Measurements from ENCODE around the gene MICAL3. TPM values are rescaled to one million over a fixed set of nuclear protein-coding genes. Genes with fewer than 3 reads are reported as not detected.

MICAL3 gene
- total and polyA plus RNA-seq, 2 donors = 2.7 to 4.0 TPM

DNA sequence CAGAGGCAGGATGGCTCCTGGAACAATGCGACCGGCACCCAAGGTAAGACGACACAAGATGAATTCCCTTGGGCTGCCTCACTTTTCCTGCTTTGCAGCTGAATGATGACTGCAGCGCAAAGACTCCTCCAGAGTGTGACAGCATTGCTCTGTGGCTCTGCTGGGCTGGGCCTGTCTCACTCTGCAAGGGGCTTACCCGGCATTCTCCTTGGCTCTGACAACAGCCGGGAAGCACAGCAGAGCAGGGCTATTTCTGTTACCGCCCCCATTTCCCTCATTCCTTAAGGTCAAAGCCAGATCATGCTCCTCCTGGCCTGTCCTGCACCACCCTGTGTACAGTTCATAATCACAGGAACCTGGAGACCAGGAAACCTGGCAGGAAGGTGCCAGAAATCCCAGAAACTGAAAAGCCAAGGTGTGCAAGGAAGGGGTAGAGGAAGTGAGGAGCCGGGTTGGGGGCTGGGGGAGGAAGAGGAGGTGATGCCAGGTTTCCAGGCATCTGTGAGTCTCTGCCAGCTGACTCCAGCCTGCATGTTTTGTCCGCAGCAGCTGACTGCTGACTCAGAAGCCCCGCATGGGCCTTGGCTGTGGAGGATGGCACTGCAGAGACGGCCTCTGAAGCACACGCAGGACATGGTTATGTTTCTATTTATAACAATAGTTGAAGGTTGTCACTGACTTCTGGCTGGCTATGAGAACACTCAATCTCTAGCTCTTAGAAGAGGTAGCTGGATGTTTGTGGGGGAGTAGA, 113.6 kb downstream of the MICAL3 start:
- 86% methylated on average over 12 of the region's 12 CpGs for WGBS
- Histone ChIP-seq H3K27ac (ENCODE audit: low read depth in 1 of 2, low read length in 1 of 2) (peak overlapping the region in 1 of 2 donors; percentile 17), H3K36me3 (ENCODE audit: control insufficient read depth in 2 of 2, insufficient read depth in 2 of 2, low read length in 1 of 2) (no peaks in the 10 kb centered on the region), H3K4me3 (ENCODE audit: low read length in 2 of 2) (no peak overlapping the region), H3K4me1 (ENCODE audit: control insufficient read depth in 2 of 2, insufficient read depth in 2 of 2, low read length in 2 of 2) (peaks cover 0 to 5% of the 10 kb centered on the region in 2 donors), H3K9me3 (ENCODE audit: control insufficient read depth in 2 of 2, insufficient read depth in 1 of 2, low read length in 1 of 2) (no peaks in the 10 kb centered on the region), H3K27me3 (ENCODE audit: control insufficient read depth in 2 of 2, insufficient read depth in 1 of 2, low read length in 1 of 2) (no peaks in the 10 kb centered on the region)
- DNase-seq (ENCODE audit: low read depth in 6 of 9, low spot score in 9 of 9) = no peak

DNA sequence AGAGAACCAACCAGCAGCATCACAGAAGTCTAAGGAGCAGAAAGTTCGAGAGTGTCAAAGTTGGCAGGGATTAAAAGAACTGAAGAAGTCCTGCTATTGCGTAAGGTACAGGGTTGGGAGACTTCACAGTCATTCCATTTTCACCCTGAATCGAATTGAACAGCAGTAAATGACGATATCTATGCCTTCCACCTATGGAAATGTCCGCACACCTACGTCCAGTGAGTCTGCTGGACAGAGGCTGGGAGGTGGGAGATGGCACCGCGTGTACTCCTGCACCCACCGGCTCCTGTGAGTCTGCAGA, 116.7 kb downstream of the MICAL3 start:
- Histone ChIP-seq H3K36me3 (ENCODE audit: control insufficient read depth in 2 of 2, insufficient read depth in 2 of 2, low read length in 1 of 2) (no peaks in the 10 kb centered on the region), H3K27ac (ENCODE audit: low read depth in 1 of 2, low read length in 1 of 2) (no peak overlapping the region), H3K9me3 (ENCODE audit: control insufficient read depth in 2 of 2, insufficient read depth in 1 of 2, low read length in 1 of 2) (no peaks in the 10 kb centered on the region), H3K27me3 (ENCODE audit: control insufficient read depth in 2 of 2, insufficient read depth in 1 of 2, low read length in 1 of 2) (no peaks in the 10 kb centered on the region), H3K4me3 (ENCODE audit: low read length in 2 of 2) (no peak overlapping the region), H3K4me1 (ENCODE audit: control insufficient read depth in 2 of 2, insufficient read depth in 2 of 2, low read length in 2 of 2) (peaks cover 0 to 5% of the 10 kb centered on the region in 2 donors)
- WGBS = 96% methylated on average over 9 of the region's 9 CpGs
- DNase-seq (ENCODE audit: low read depth in 6 of 9, low spot score in 9 of 9) = no peak

DNA sequence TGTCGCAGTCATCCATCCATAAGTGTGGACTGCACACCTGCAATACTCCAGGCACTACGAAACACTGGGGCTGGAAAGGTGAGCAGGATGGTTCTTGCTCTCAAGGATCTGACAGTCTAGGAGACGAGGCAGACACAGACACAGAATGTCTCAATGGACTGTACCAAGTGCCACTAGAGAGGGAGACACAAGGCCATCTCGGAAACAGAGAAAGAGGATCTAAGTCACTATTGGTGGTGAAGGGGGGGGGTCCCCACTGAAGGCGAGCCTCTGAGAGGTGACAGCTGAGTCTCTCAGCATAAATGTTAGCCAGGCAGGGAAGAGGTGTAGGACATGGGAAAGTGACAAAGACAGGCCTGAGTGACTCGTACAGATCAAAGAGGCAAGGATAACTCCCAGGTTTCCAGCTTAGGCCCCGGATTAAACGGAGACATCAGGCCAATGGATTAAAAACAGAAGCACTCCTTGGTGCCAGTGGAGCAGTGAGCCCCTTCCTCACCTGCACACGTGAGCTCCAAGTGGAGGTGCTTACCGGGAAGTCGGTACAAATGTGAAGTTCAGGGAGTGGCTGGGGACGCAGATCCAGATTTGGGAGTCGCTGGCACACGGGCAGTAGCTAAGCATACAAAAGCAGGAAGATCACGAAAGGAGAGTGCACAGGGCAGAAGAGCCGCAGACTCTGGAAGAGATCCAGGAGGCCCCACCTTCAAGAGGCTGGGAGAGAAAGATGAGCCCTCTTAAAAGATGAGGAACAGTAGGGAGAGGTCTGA, 117.2 kb downstream of the MICAL3 start:
- WGBS = 94% methylated on average over 16 of the region's 16 CpGs
- Histone ChIP-seq H3K36me3 (ENCODE audit: control insufficient read depth in 2 of 2, insufficient read depth in 2 of 2, low read length in 1 of 2) (no peaks in the 10 kb centered on the region), H3K27ac (ENCODE audit: low read depth in 1 of 2, low read length in 1 of 2) (no peak overlapping the region)

DNA sequence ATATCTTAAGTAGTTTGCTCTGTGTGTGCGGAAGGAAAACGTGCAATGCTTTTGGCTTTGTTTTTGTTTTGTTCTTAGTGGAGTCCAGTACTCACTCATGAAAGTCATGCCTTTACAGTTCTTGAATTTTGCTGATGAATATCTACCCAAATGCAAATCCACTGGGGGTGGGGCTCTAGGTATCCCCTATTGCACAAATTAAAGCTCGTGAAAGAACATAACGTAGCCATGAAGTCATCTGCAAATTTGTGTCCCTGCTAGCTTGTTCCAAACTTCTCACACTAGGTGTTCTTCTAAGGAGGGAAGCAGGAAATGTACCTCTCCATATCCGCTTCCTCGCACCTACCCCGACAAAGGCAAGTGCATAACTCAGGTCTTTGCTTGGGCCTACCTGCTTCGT, 118.9 kb downstream of the MICAL3 start:
- DNase-seq (ENCODE audit: low read depth in 6 of 9, low spot score in 9 of 9) = no peak
- no peaks in the 10 kb centered on the region for H3K9me3 ChIP-seq (ENCODE audit: control insufficient read depth in 2 of 2, insufficient read depth in 1 of 2, low read length in 1 of 2)
- H3K27ac ChIP-seq (ENCODE audit: low read depth in 1 of 2, low read length in 1 of 2) = no peak overlapping the region
- H3K4me1 ChIP-seq (ENCODE audit: control insufficient read depth in 2 of 2, insufficient read depth in 2 of 2, low read length in 2 of 2) = peaks cover 0 to 2% of the 10 kb centered on the region in 2 donors
- 97% methylated on average over 8 of the region's 8 CpGs for WGBS
- no peaks in the 10 kb centered on the region for H3K36me3 ChIP-seq (ENCODE audit: control insufficient read depth in 2 of 2, insufficient read depth in 2 of 2, low read length in 1 of 2)
- H3K4me3 ChIP-seq (ENCODE audit: low read length in 2 of 2) = no peak overlapping the region
- no peaks in the 10 kb centered on the region for H3K27me3 ChIP-seq (ENCODE audit: control insufficient read depth in 2 of 2, insufficient read depth in 1 of 2, low read length in 1 of 2)

More for the DNA sequence above, 117.2 kb downstream of the MICAL3 start:
- DNase-seq (ENCODE audit: low read depth in 6 of 9, low spot score in 9 of 9) = no peak
- H3K4me3 ChIP-seq (ENCODE audit: low read length in 2 of 2) = no peak overlapping the region
- H3K27me3 ChIP-seq (ENCODE audit: control insufficient read depth in 2 of 2, insufficient read depth in 1 of 2, low read length in 1 of 2) = no peaks in the 10 kb centered on the region
- H3K9me3 ChIP-seq (ENCODE audit: control insufficient read depth in 2 of 2, insufficient read depth in 1 of 2, low read length in 1 of 2) = no peaks in the 10 kb centered on the region
- H3K4me1 ChIP-seq (ENCODE audit: control insufficient read depth in 2 of 2, insufficient read depth in 2 of 2, low read length in 2 of 2) = peaks cover 0 to 5% of the 10 kb centered on the region in 2 donors

DNA sequence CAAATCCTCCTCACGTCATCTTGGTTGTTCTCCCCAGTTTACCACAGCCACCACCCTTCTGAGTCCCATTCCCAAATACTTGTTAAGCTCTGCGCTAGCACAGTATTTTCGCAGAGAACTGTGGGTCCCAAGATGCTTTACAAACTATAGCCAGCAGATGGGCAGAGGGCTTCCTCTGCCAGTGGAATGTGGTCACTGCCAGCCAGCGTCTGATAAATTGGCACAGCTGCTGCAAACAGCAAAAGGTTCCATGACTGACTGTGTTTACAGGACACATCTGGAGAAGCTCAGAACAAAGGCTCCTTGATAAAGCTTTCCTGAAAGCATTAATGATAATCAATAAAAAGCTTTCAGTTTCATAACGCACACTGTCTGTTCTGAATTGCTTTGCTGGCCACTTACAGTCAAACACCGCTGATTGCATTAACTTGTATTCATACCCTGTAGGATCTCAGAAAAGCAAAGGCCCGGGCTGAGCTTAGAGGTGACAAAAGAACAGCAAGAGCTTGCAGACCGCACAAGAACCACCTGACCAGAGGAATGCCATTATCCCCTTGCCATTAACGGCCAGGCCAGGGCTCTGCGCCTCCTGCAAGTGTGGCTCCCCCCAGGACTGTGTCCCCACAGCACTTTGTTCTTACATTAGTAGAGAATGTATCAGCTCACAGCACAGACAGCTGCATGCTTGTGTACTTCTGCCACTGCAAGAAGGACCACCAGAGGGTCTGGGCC, 120.6 kb downstream of the MICAL3 start:
- no peaks in the 10 kb centered on the region for H3K36me3 ChIP-seq (ENCODE audit: control insufficient read depth in 2 of 2, insufficient read depth in 2 of 2, low read length in 1 of 2)
- 91% methylated on average over 10 of the region's 10 CpGs for WGBS

DNA sequence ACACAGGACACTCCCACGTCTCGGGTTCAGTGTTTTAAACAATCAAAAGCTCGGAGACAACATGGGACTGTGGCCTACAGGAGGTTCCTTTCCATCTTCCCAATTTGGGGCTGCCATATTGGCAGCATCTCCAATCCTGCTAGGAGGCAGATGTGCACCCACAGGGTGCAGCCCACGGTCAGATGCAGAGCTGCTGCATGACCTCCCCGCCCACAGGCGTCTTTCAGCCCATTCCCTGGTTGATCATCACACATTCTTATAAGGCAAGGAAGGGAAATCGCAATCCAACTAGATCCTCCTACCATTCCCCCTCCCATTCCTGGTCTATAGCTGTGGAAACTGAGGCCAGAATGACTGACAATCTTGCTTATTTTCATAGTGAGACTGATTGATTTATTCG, 121.4 kb downstream of the MICAL3 start:
- no peaks in the 10 kb centered on the region for H3K36me3 ChIP-seq (ENCODE audit: control insufficient read depth in 2 of 2, insufficient read depth in 2 of 2, low read length in 1 of 2)
- H3K27ac ChIP-seq (ENCODE audit: low read depth in 1 of 2, low read length in 1 of 2) = no peak overlapping the region
- H3K9me3 ChIP-seq (ENCODE audit: control insufficient read depth in 2 of 2, insufficient read depth in 1 of 2, low read length in 1 of 2) = no peaks in the 10 kb centered on the region
- H3K27me3 ChIP-seq (ENCODE audit: control insufficient read depth in 2 of 2, insufficient read depth in 1 of 2, low read length in 1 of 2) = no peaks in the 10 kb centered on the region
- H3K4me1 ChIP-seq (ENCODE audit: control insufficient read depth in 2 of 2, insufficient read depth in 2 of 2, low read length in 2 of 2) = peaks cover under 1 to 6% of the 10 kb centered on the region in 2 donors
- 98% methylated on average over 8 of the region's 8 CpGs for WGBS
- H3K4me3 ChIP-seq (ENCODE audit: low read length in 2 of 2) = no peak overlapping the region
- DNase-seq (ENCODE audit: low read depth in 6 of 9, low spot score in 9 of 9) = no peak

More for the DNA sequence above, 120.6 kb downstream of the MICAL3 start:
- H3K27ac ChIP-seq (ENCODE audit: low read depth in 1 of 2, low read length in 1 of 2) = no peak overlapping the region
- DNase-seq (ENCODE audit: low read depth in 6 of 9, low spot score in 9 of 9) = no peak
- no peak overlapping the region for H3K4me3 ChIP-seq (ENCODE audit: low read length in 2 of 2)
- H3K4me1 ChIP-seq (ENCODE audit: control insufficient read depth in 2 of 2, insufficient read depth in 2 of 2, low read length in 2 of 2) = no peaks in the 10 kb centered on the region
- no peaks in the 10 kb centered on the region for H3K27me3 ChIP-seq (ENCODE audit: control insufficient read depth in 2 of 2, insufficient read depth in 1 of 2, low read length in 1 of 2)
- H3K9me3 ChIP-seq (ENCODE audit: control insufficient read depth in 2 of 2, insufficient read depth in 1 of 2, low read length in 1 of 2) = no peaks in the 10 kb centered on the region

DNA sequence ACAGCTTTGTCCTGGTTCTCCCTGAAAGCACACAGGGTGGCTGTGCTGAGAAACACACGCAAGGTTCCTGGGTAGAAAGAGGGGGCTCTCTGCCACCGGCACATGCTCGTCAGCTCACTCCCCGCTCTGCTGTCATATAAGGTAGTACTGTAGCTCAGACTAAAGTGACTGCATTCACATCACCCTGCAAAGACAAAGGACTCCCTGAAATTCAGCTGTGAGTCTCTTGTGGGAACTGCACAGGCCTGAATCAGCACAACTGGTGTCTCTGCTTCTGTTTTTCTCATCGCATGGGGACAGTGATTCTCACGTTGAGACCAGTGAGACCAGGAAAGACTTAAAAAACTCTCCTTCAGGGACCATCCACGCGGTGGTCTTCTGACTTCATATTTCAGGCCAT, 126.0 kb downstream of the MICAL3 start:
- 96% methylated on average over 8 of the region's 8 CpGs for WGBS
- no peaks in the 10 kb centered on the region for H3K36me3 ChIP-seq (ENCODE audit: control insufficient read depth in 2 of 2, insufficient read depth in 2 of 2, low read length in 1 of 2)

DNA sequence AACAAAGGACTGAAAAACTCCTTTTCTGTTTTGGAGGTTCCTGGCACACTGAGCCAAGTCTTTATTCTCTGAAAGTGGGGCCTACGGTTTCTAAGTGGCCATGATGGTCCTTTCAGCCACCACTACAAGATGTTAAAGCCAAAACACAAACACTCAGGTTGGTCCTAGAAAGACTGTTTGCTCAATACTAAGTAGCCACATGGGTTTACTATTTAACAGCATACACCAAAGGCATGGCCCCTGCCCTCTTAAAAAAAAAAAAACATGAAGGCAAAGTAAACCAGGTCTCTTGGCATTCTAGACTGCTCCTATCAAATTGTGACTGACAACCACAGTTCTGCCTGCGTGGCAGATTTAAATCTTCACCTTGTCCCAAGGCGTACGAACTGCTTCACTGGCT, 126.5 kb downstream of the MICAL3 start:
- DNase-seq (ENCODE audit: low read depth in 6 of 9, low spot score in 9 of 9) = peak in 3 of 9 donors; percentile 13 to 45 (median 18)
- Histone ChIP-seq H3K4me3 (ENCODE audit: low read length in 2 of 2) (no peak overlapping the region), H3K36me3 (ENCODE audit: control insufficient read depth in 2 of 2, insufficient read depth in 2 of 2, low read length in 1 of 2) (no peaks in the 10 kb centered on the region), H3K27me3 (ENCODE audit: control insufficient read depth in 2 of 2, insufficient read depth in 1 of 2, low read length in 1 of 2) (no peaks in the 10 kb centered on the region), H3K9me3 (ENCODE audit: control insufficient read depth in 2 of 2, insufficient read depth in 1 of 2, low read length in 1 of 2) (no peaks in the 10 kb centered on the region), H3K27ac (ENCODE audit: low read depth in 1 of 2, low read length in 1 of 2) (no peak overlapping the region), H3K4me1 (ENCODE audit: control insufficient read depth in 2 of 2, insufficient read depth in 2 of 2, low read length in 2 of 2) (peaks cover 8 to 13% of the 10 kb centered on the region in 2 donors)
- 71% methylated on average over 4 of the region's 4 CpGs for WGBS

More for the DNA sequence above, 126.0 kb downstream of the MICAL3 start:
- no peak overlapping the region for H3K4me3 ChIP-seq (ENCODE audit: low read length in 2 of 2)
- no peaks in the 10 kb centered on the region for H3K27me3 ChIP-seq (ENCODE audit: control insufficient read depth in 2 of 2, insufficient read depth in 1 of 2, low read length in 1 of 2)
- H3K9me3 ChIP-seq (ENCODE audit: control insufficient read depth in 2 of 2, insufficient read depth in 1 of 2, low read length in 1 of 2) = no peaks in the 10 kb centered on the region
- H3K27ac ChIP-seq (ENCODE audit: low read depth in 1 of 2, low read length in 1 of 2) = no peak overlapping the region
- no peak for DNase-seq (ENCODE audit: low read depth in 6 of 9, low spot score in 9 of 9)
- H3K4me1 ChIP-seq (ENCODE audit: control insufficient read depth in 2 of 2, insufficient read depth in 2 of 2, low read length in 2 of 2) = peaks cover 8 to 13% of the 10 kb centered on the region in 2 donors

DNA sequence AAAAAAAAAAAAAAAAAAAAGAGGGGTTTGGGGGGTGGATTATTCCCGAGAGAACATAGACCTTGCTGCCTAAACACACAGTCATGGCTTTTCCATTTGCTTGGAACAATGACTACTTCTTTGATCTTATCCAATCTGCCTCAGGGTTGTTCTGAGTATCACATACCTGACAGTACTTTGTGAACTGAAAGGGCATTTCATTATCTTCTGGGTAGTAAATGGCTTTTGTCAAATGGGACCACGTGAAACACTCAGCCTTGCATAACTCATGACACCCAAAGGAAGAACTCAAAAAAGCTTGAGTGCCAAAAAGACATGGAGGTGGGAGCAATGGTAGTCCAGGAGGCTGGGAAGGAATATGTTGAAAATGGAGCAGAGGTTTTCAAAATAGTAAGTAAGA, 126.9 kb downstream of the MICAL3 start:
- WGBS = 97% methylated on average over 2 of the region's 2 CpGs
- H3K4me1 ChIP-seq (ENCODE audit: control insufficient read depth in 2 of 2, insufficient read depth in 2 of 2, low read length in 2 of 2) = peaks cover 8 to 13% of the 10 kb centered on the region in 2 donors
- no peak overlapping the region for H3K27ac ChIP-seq (ENCODE audit: low read depth in 1 of 2, low read length in 1 of 2)
- DNase-seq (ENCODE audit: low read depth in 6 of 9, low spot score in 9 of 9) = no peak
- H3K4me3 ChIP-seq (ENCODE audit: low read length in 2 of 2) = no peak overlapping the region
- no peaks in the 10 kb centered on the region for H3K27me3 ChIP-seq (ENCODE audit: control insufficient read depth in 2 of 2, insufficient read depth in 1 of 2, low read length in 1 of 2)
- no peaks in the 10 kb centered on the region for H3K36me3 ChIP-seq (ENCODE audit: control insufficient read depth in 2 of 2, insufficient read depth in 2 of 2, low read length in 1 of 2)
- no peaks in the 10 kb centered on the region for H3K9me3 ChIP-seq (ENCODE audit: control insufficient read depth in 2 of 2, insufficient read depth in 1 of 2, low read length in 1 of 2)
